DMS153 (cell line): ENCODE measurements around the gene OPN3.

Experiments
- DNase-seq: peaks from one replicate; lab custom pipeline; 2025; lab: John Stamatoyannopoulos, UW

The OPN3 gene

DNA sequence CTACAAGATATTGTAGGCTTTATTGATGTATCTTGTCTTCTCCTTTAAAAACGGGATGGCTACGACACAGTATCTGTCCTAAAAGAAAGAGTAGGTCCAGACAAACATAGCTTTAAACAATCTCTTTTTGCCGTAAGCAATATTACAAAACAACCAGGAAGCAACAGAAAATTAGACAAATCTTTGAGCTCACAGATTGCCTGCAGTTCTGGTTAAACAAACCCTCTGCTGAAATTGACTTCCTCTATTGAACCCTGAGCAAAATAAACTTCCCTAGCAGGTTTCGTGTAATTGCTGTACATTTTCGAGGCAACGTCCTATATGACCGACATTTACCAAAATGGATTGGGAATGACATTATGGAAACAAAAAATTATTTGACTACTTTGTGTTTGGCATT lies 50.6 kb downstream of the OPN3 start:
- no peak for DNase-seq

DNA sequence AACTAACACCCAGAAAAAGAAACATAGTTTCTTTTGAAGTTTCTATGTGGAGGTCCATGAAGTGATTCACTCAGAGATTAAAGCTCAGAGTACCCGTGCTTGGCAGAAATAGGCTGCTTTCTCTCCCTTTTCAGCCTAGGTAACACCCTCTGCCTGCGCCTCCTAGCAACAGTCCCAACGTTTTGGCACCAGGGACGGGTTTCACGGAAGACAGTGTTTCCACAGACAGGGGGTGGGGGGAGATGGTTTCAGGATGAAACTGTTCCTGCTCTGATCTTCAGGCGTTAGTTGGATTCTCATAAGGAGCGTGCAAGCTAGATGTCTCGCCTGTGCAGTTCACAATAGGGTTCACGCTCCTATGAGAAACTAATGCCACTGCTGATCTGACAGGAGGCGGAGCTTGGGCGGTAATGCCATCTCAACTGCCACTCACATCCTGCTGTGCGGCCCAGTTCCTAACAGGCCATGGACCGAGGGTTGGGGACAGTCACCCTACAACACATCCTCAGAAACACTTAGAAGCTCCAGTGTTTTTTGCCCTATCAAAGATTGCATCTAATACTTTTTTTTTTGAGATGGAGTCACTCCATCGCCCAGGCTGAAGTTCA lies 53.2 kb downstream of the OPN3 start:
- DNase-seq = no peak

DNA sequence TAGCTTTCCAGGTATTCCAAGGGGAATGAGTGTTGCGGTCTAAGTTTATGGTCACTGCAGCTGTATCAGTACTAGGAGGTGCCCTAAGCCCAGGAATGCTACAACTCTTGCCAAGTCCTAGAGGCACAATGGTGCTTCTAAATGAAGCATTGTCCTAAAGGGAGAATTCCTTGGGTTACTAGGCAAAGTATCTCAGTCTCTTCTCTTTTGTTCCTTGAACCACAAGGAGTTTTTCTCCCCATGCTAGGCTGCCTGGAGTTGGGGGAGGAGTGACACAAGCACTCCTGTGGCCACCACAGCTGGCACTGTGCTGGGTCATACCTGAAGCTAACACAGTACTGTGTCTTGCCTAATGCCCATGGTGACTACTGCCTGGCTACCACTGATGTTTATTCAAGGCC lies 57.2 kb downstream of the OPN3 start:
- no peak for DNase-seq

DNA sequence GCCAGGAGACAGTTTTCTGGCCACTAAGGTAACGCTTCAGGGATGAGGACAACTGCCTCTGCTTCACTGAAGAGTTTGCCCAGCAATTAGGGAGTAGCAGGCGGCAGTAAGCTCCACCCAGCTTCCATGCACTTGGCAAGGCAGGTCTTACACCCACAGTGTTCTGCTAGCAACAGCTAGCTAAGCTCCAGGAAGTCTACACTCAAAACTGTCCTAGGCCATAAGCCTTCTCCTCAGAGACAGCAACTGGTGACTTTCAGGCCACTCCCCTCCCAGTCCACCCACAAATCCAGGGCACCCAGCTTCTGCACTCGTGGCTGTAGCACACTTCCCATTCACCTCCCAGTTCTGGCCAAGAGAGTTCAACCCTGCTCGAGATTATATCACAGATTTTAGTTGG lies 60.7 kb downstream of the OPN3 start:
- DNase-seq = peak; percentile 65

DNA sequence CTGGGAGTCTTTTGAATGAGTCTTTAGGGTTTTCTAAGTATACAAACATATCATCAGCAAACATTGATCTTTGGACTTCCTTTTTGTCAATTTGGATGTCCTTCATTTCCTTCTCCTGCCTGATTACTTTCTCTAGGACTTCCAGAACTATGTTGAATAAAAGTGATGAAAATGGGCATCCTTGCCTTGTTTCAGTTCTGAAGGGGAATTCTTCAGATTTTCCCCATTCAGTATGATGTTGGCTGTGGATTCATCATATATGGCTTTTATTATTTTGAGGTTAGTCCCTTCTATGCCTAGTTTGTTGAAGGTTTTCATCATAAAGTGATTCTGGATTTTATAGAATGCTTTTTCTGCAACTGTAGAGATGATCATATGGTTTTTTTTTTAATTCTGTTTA lies 66.0 kb downstream of the OPN3 start:
- DNase-seq = no peak

DNA sequence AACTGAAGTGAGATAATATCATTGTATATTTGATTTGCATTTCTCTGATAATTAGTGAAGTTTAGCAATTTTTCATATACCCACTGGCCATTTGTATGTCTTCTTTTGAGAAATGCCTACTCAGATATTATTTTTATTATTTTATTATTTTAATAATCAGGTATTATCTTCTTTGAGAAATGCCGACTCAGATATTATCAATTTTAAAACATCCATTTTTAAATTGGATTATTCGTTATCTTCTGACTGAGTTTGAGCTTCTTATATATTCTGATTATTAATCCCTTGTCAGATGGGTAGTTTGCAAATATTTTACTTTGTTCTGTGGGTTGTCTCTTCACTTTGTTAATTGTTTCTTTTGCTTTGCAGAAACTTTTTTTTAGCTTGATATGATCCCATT lies 70.3 kb downstream of the OPN3 start:
- no peak for DNase-seq

DNA sequence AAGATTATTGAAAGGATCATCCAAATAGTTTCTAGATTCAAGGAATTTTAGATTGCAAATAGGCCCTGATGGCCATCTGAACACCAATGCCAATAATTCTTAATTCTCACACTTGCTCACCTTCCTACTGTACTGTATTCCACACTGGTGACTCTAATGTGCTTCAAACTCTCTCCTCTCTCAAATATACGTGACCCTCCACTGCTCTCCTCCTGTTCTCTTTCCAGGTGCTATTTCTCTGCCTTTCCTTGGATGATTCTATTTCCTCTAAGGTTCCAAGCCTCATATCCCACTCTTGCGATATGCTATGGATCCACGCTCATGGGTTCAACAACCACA lies 79.4 kb downstream of the OPN3 start:
- DNase-seq = no peak

DNA sequence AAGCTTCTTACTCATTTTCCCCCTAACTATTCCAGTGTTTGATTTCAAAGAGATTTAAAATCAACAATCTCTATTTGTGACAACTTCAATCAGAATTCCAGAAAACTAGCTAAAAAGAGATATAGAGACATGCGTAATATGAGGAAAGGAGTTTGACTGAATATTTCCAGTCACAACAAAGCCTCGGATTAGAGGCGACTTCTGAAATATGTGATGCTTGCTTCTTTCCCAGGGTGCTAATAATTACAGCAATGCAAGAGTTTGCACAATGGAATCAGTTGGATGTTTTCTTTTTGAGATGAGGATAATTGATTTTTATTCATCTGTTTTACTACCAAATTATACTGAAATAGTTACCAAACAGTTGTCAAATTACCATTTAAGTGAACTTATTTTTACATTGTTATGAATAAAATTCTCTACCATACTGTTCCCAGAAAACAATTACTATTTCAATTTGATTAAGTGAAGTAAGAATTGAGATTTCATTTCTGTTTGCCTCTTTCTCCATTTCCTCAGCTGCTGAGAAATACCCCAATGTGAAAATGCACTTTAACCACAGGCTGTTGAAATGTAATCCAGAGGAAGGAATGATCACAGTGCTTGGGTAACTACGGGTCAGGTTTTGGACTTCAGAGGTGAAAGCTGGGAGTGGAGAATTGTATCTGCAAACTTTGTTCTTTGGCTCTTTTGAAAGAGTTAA lies 79.9 kb downstream of the OPN3 start:
- DNase-seq = no peak

DNA sequence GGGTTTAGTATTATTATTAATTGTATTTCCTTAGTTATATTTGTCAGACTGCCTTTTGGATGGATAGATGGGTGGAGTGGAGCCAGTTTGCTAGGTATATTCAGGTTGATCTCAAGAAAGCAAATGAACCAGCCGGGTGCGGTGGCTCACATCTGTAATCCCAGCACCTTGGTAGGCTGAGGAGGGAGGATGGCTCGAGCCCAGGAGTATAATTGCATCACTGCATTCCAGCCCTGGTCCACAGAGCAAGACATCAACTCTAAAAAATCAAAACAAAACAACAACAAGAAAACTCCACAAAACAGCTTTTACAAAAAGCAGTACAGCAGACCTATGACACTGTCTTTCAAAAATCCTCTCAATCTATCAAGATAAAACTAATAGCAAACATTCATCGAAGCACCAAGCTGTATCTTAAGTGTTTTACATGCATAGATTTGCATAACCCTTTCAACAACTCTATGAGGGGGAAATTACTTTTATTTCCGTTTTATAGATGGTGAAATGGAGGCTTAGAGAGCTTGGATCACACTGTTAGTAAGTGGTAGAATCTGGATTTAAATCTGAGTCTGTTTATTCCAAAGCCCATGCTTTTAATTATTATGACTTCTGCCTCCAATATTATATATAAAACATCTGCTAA lies 82.5 kb downstream of the OPN3 start:
- DNase-seq = no peak

DNA sequence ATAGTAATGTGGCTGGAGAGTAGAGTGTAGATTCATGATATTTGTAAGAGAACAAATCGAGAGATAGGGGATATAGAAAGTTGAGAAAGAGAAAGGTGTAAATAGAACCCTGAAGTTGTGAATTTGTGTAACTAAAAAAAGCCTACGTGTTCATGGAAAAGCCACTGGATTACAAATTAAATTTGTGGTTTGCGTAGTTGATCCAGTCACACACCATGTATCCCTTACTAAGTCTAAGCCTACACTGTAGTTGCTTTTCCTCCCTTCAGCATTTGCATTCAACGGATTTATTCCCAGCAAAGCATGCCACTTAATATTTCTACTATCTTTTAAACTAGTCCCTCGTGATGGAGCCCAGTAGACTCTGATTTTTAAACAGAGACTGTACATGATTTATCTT lies 83.1 kb downstream of the OPN3 start:
- DNase-seq = no peak

DNA sequence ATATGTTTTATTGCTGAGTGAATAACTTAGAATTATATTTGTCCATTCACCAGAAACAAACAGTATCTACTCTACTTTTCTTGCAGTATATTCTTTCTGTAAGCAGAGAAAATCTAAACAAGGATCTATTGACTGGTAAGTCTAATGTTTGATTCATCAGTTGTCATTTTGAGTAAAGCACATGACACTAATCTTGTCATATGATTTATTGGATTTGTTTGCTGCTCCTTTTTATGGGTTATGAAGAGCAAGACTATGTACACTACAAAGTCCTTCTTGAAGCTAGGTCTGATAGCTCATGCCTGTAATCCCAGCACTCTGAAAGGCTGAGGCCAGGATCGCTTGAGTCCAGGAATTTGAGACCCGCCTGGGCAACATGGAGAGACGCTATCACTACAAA lies 84.6 kb downstream of the OPN3 start:
- DNase-seq = no peak

DNA sequence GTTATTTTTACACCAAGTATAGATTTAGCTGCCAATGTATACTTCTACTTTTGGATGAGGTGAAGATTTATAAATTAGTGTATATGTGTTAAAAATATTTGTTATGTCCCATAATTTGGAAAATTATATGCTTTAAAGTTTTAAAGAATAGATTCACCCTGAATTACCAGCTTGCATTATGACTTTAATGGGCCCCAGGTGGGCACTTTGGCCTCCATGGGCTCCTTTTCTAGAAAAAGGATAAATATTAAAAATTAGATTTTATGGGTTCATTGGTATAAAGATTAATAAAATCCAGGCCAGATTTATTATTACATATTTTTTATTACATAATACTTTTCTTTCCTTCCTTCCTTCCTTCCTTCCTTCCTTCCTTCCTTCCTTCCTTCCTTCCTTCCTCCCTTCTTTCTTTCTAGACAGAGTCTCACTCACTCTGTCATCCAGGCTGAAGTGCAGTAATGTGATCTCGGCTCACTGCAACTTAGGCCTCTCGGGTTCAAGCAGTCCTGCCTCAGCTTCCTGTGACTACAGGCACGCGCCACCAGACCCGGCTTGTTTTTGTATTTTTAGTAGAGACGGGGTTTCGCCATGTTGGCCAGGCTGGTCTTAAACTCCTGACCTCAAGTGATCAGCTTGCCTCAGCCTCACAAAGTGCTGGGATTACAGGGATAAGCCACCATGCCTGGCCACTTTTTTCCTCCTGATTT lies 86.1 kb downstream of the OPN3 start:
- DNase-seq = no peak

DNA sequence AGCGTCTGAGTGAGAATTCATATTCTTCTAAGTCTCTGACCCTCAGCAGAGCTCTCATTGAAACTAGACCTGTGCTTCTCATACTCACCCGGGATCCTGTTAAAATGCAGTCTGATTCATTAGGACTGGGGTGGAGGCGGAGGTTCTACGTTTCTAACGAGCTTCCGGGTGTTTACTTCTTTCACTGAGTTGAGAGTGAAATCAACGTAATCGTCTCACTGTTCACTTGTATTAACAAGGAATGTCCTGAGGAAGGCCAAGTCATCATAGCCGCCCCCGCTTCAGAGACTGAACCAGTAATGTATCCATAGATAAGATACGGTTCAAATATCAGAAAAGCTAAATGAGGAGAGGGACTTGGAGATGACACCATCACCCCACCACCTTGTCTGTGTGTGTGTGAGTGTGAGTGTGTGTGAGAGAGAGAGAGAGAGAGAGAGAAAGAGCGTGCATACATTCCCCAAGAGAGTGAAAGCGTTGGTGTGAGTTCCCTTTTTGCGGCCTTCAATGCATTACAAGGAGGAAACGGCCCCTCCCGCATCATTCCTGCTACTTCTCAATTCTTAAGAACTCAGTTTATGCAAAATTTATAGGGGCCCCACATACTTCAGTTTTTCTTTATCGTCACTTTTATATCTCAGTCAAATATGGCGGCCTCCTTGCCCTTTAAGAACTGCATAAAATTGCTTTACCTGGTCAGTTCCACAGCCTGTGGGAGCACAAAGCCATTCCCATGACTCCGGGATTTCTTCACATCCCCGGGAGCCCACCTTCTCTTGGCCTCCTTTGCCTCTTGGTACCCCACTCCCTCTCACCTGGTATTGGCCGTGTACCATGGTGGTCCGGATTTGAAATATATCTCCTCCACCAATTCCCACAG lies 88.2 kb downstream of the OPN3 start:
- no peak for DNase-seq

DNA sequence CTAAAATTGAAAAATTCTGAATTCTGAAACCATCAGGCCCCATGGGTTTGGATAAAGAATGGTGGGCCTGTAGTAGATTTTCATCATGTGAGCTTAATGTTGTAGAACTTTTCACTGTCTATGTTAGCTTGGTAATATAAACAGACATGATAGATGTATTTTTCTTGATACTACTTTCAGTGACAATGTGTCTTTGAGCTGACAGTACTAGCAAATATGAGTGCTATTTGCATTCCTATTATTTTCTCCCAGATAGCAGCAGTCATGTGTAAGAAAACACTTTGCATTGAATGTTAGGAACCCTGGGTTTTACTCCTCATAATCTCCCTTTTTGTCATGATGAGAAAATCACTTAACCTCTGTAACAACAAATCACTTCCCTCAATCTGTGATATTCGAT lies 89.9 kb downstream of the OPN3 start:
- DNase-seq = no peak

DNA sequence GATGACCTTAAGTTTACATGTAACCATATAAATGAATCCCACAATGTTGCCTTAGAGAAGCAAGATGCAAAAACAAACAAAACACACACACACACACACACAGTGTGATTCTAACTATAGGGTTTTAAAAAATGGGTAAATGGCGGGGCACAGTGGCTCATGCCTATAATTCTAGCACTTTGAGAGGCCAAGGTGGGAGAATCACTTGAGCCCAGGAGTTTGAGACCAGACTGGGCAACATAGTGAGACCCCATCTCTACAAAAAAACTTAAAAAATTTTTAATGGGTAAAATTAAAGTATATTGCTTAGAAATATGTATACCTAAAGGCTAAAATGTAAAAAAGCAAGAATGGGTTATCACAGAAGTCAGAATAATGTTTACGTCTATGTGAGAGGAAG lies 92.2 kb downstream of the OPN3 start:
- DNase-seq = no peak
